Astrocyte (in vitro differentiated cells and primary cell): Measurements from ENCODE around the gene SYNE1.

Experiments used
- CTCF ChIP-seq: IDR thresholded peaks from 2 replicates; pipeline ENCODE4 v1.5.1; 2011; ENCODE audit warnings: low read depth, mild to moderate bottlenecking, inconsistent platforms, low read length, moderate library complexity; ENCODE audit not compliant: insufficient read depth
- EZH2 ChIP-seq: IDR thresholded peaks from 2 replicates; pipeline ENCODE4 v1.6.1; 2012; ENCODE audit warnings: mild to moderate bottlenecking, low read length, inconsistent platforms; ENCODE audit not compliant: insufficient read depth

- TF ChIP-seq CTCF (no peak), EZH2 (no peak)
These were observed 165.5 kb downstream of the SYNE1 start for GRCh38 chr6:152471456-152472265.
